Coronary artery (tissue), 2 donors: ENCODE measurements around the gene FLCN.

Experiments
- DNase-seq: peaks from one replicate; pipeline ENCODE4 v3.0.0-alpha.2; 2017; ENCODE audit warnings: low spot score
- H3K27ac ChIP-seq, 2 donors: fragments of 200-600 bp; sonication (generic); one replicate each; pipeline ENCODE4 v1.5.1; 2016 to 2019
- H3K4me3 ChIP-seq: fragments of 200-600 bp; sonication (generic); 2 replicates; pipeline ENCODE4 v1.5.1; 2016; ENCODE audit warnings: mild to moderate bottlenecking, moderate library complexity
- TF ChIP-seq, protein P1 (sequence below): fragments of 200-600 bp; sonication (generic); IDR thresholded peaks from one replicate; pipeline ENCODE4 v1.5.1; 2019; ENCODE audit warnings: antibody characterized with exemption

FLCN gene

GRCh38 chr17:17228521-17229279 lies 8.3 kb downstream of the FLCN start:
- H3K27ac ChIP-seq = peak overlapping the region in 1 of 2 donors; percentile 37
- TF ChIP-seq, protein P1, sequence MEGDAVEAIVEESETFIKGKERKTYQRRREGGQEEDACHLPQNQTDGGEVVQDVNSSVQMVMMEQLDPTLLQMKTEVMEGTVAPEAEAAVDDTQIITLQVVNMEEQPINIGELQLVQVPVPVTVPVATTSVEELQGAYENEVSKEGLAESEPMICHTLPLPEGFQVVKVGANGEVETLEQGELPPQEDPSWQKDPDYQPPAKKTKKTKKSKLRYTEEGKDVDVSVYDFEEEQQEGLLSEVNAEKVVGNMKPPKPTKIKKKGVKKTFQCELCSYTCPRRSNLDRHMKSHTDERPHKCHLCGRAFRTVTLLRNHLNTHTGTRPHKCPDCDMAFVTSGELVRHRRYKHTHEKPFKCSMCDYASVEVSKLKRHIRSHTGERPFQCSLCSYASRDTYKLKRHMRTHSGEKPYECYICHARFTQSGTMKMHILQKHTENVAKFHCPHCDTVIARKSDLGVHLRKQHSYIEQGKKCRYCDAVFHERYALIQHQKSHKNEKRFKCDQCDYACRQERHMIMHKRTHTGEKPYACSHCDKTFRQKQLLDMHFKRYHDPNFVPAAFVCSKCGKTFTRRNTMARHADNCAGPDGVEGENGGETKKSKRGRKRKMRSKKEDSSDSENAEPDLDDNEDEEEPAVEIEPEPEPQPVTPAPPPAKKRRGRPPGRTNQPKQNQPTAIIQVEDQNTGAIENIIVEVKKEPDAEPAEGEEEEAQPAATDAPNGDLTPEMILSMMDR = no peak
- H3K4me3 ChIP-seq = no peak overlapping the region
- no peak for DNase-seq

DNA sequence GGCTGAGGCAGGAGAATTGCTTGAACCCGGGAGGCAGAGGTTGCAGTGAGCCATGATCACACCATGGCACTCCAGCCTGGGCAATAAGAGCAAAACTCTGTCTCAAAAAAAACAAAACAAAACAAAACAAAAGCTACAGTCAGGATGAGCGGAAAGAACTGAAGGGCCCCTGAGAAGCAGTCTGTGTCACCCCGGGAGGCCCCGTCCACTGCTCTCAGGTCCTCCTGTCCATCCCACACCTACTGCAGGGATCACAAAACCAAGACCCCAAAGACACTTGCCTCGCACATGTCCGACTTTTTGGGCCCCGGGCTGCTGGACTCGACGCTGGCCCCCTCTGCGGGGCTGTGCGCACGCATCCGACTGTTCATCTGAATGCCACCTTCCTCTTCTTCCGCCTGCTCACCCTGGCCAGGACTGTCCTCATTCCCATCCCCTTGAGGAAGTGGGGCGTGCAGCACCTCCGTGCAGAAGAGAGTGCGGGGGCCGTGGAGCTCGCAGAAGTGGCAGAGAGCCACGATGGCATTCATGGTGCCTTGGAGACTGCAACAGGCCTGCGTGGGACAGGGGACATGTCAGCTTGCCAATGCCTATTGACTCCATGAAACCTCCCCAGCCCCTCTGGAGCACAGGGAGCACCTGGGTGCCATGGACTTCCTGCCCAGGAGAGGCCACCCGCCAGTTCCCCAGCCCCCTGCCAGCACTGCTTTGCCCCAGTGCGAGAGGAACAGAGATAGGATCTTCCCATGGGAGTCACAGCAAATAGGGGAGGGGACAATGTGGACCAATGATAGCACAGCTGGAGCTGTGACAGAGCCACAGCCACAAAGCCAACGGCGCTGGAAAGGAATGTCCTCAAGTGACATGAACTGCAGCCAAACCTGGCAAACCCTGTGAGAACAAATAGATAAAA lies 9.1 kb downstream of the FLCN start:
- peak; percentile 73 for DNase-seq
- TF ChIP-seq, protein P1 = no peak

DNA sequence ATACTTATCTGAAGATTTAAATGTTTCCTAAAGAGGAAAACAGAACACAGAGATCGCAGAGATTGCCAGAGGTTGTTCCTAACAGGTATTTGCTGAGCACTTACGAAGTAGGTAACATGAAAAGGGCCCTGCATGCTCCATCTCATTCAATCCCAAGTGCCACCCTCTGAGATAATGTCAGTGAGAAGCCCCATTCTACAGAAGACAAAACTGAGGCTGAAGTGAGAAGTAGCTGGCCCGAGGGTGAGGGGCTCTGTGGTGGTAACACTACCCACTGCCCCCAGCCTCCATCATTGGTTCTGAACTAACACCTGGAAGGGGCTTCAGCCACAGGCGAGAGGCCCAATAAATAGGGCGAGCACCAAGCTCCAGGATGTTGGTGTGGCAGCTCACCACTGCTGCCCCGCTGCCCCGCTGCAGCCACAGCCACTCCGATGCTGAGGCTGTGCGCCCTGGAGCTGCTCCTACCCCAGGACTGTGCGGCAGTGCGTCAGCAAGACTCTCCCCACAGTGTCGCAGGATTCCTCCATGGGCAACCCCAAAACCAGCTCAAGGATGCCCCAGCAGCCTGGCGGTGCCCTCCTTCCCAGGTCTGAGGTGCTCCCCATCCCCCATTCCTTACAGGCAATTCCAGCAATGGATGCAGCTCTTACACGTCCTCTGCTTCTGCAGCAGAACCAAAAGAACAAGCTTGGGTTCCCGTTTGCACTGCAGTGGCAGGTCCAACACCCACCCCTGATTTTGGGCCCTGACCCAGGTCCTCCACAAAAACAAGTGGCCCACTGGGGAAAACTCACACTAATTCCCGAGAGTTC lies 10.3 kb downstream of the FLCN start:
- TF ChIP-seq, protein P1 = no peak
- H3K4me3 ChIP-seq = no peak overlapping the region
- peak; percentile 65 for DNase-seq
- no peak overlapping the region for H3K27ac ChIP-seq

More for the DNA sequence above, 9.1 kb downstream of the FLCN start:
- H3K27ac ChIP-seq = peak overlapping the region in 1 of 2 donors; percentile 40
- H3K4me3 ChIP-seq = no peak overlapping the region

DNA sequence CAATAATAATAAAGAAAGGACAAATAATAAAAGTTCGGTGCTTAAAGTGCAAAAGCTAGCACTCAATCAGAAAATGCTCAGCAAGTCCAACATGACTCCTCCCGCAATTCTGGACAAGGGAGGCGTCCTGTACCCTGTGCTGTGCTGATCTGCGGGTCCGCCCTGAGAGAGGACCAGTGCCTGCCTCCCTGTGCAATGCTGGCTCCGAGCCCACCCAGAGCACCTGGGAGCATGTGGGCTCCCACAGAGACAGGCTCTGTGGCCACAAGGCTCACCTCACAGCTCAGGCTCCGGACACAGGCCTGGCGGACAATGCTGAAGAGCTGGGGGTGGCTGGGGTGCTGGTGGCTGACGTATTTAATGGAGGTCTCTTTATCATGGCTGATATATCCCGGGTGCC lies 11.1 kb downstream of the FLCN start:
- no peak overlapping the region for H3K4me3 ChIP-seq
- H3K27ac ChIP-seq = no peak overlapping the region
- DNase-seq = no peak
- TF ChIP-seq, protein P1 = no peak

DNA sequence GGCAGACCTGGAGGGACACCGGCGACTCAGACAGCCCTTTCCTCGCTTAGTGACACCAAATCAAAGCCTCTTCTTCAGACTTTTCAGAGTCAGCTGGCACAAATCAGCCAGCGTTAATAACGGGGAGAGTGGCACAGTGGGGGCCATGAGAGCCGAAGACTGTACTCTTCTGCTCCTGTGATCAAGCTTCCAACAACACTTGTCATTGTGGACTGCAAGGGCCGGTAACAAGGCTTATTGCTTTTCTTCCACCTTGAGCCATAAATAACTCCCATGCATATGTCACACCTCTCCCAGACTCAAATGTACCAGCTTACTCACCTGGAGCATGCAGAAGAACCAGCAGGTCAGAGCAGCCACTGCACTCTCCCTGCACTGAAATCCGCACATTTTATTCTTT lies 12.8 kb downstream of the FLCN start:
- H3K4me3 ChIP-seq = no peak overlapping the region
- H3K27ac ChIP-seq = no peak overlapping the region
- DNase-seq = no peak
- TF ChIP-seq, protein P1 = no peak

- H3K27ac ChIP-seq = no peak overlapping the region
- H3K4me3 ChIP-seq = no peak overlapping the region
- DNase-seq = no peak
- TF ChIP-seq, protein P1 = no peak
Observed at GRCh38 chr17:17223736-17224135, 13.2 kb downstream of the FLCN start.
